ENCODE data around the gene RMI1. TPM values are rescaled to one million over a fixed set of nuclear protein-coding genes. Genes with fewer than 3 reads are reported as not detected.

The RMI1 gene
- total and polyA plus RNA-seq, 10 of the 15 experiments (the other 5 are each of a cell fraction or from before 2014, with no cell fraction given), result 3.6 to 34.1 (median 16.1) TPM

- no peak for FAIRE-seq
- H3K4me3 ChIP-seq, result peak overlapping the region; percentile 85
- POLR2A ChIA-PET, result interaction anchor here (1.0 to 1.5 kb wide), 2 partner anchors 22 to 23 kb away, joined by 3 to 5 read pairs; partner anchors contain the start of genes HNRNPK and RMI1
- no peaks in the 10 kb centered on the region for H3K4me1 ChIP-seq (ENCODE audit: control insufficient read depth, insufficient read depth, low read length)
- no peaks in the 10 kb centered on the region for H3K27me3 ChIP-seq (replicated peaks in 1 of 2; ENCODE audit: control insufficient read depth in 2 of 2, insufficient read depth in 2 of 2, low read length in 1 of 2)
- H3K9ac ChIP-seq (ENCODE audit: control insufficient read depth, insufficient read depth, low read length), result no peak overlapping the region; the same call in 1 of the 2 replicates
- 94% methylated on average over 4 of the region's 4 CpGs for WGBS (ENCODE audit: insufficient coverage, insufficient replicate concordance, low lambda C conversion rate, missing lambda C conversion rate)
- H4K20me1 ChIP-seq (ENCODE audit: control insufficient read depth, insufficient read depth), result no peaks in the 10 kb centered on the region
- H3K79me2 ChIP-seq (ENCODE audit: control insufficient read depth, insufficient read depth, low read length), result no peaks in the 10 kb centered on the region; the same call in 1 of the 2 replicates
- H3K9me3 ChIP-seq (replicated peaks; ENCODE audit: control insufficient read depth, insufficient read depth, low read length), result no peaks in the 10 kb centered on the region
- RAD21 ChIA-PET (ENCODE audit: unreplicated experiment), result no interaction called here
- no peak overlapping the region for H3K27ac ChIP-seq (ENCODE audit: control insufficient read depth, insufficient read depth)
- no peak for ATAC-seq
- BruUV-seq (replicated peaks), result no TSS peak
- CTCF ChIA-PET, result no interaction called here
- in situ Hi-C loops (cut with MboI), result no loop called here
- TF ChIP-seq KAT2A (conservative IDR thresholded peaks at IDR 0.05; ENCODE audit: control insufficient read depth, low read depth, low read length) (no peak), PBX3 (IDR thresholded peaks at IDR 0.05; ENCODE audit: insufficient replicate concordance, low read depth, low read length) (no peak), RB1 (IDR thresholded peaks at IDR 0.05; ENCODE audit: borderline replicate concordance) (no peak), MAX (IDR thresholded peaks at IDR 0.05; ENCODE audit: low read depth, low read length) (no peak), HCFC1 (IDR thresholded peaks at IDR 0.05; ENCODE audit: low read length) (no peak), ZNF207 (IDR thresholded peaks at IDR 0.05; ENCODE audit: borderline replicate concordance) (no peak), NBN (IDR thresholded peaks at IDR 0.05) (no peak)
- intact Hi-C loops (cut with micrococcal nuclease; ENCODE audit: unreplicated experiment), result no loop called here
- H3K4me2 ChIP-seq (ENCODE audit: control insufficient read depth, insufficient read depth), result peak overlapping the region; percentile 98
- peaks cover 0 to 4% of the 10 kb centered on the region in 2 experiments; a peak in 1 of 4 replicates for H3K36me3 ChIP-seq (ENCODE audit: control insufficient read depth in 2 of 2, insufficient read depth in 2 of 2, low read length in 1 of 2)
- no peak for DNase-seq (ENCODE audit: low read depth, low spot score)
- SMC1A ChIA-PET (ENCODE audit: uncharacterized antibody, unreplicated experiment), result no interaction called here
- peak overlapping the region; percentile 91 for H2AFZ ChIP-seq (ENCODE audit: control insufficient read depth, low read depth, low read length)
These were observed 23.4 kb upstream of the RMI1 start for GRCh38 chr9:83957248-83957513.
